Right atrium auricular region (tissue), 2 donors: Measurements from ENCODE around the gene STK16. TPM values are rescaled to one million over a fixed set of nuclear protein-coding genes. Genes with fewer than 3 reads are reported as not detected.

ENCODE experiments used
- DNase-seq: peaks from one replicate; pipeline ENCODE4 v3.0.0-alpha.2; 2019; ENCODE audit warnings: low spot score
- H3K27ac ChIP-seq, 2 donors: fragments of 200-600 bp; sonication (generic); 1 replicate in 1 of 2; 2 replicates in 1 of 2; pipeline ENCODE4 v1.5.1; 2016 to 2019
- H3K27me3 ChIP-seq, 2 donors: fragments of 200-600 bp; sonication (generic); one replicate each; pipeline versions ENCODE4 v1.5.1 to v1.6.0; 2017 to 2019
- H3K36me3 ChIP-seq: fragments of 200-600 bp; sonication (generic); one replicate; pipeline ENCODE4 v1.5.1; 2016
- H3K4me1 ChIP-seq, 2 donors: fragments of 200-600 bp; sonication (generic); one replicate each; pipeline versions ENCODE4 v1.5.1 to v1.6.0; 2017 to 2019
- H3K4me3 ChIP-seq, 2 donors: fragments of 200-600 bp; sonication (generic); 1 replicate in 1 of 2; 2 replicates in 1 of 2; pipeline ENCODE4 v1.5.1; 2017 to 2019; ENCODE audit warnings: mild to moderate bottlenecking in 1 of 2, moderate library complexity in 1 of 2
- H3K9me3 ChIP-seq, 2 donors: fragments of 200-600 bp; sonication (generic); one replicate each; pipeline ENCODE4 v1.5.1; 2019
- CTCF ChIP-seq, 2 donors: fragments of 200-600 bp; sonication (generic); IDR thresholded peaks; one replicate each; pipeline ENCODE4 v1.5.1; 2019; ENCODE audit warnings: antibody characterized with exemption in 2 of 2
- total RNA-seq, 2 donors: library from RNA; depleted of rRNA; stranded (reverse); fragments of >200 nt; gene quantifications; one replicate each; pipeline ENCODE4 v1.1.0, GENCODE V29; 2016

STK16 gene
- total RNA-seq, 2 donors from 2014 or later: 7.0 to 9.0 TPM

- Histone ChIP-seq H3K27ac (peak overlapping the region; percentile 51 to 61), H3K27me3 (no peaks in the 10 kb centered on the region), H3K4me3 (no peak overlapping the region), H3K9me3 (no peaks in the 10 kb centered on the region), H3K36me3 (no peaks in the 10 kb centered on the region), H3K4me1 (peaks cover 0 to 24% of the 10 kb centered on the region in 2 donors)
- TF ChIP-seq CTCF (IDR thresholded peaks at IDR 0.05): no peak
- DNase-seq: no peak
These were observed 45.3 kb downstream of the STK16 start for GRCh38 chr2:219290381-219291171.

- Histone ChIP-seq H3K36me3 (no peaks in the 10 kb centered on the region), H3K27ac (no peak overlapping the region), H3K4me3 (no peak overlapping the region), H3K9me3 (no peaks in the 10 kb centered on the region), H3K27me3 (no peaks in the 10 kb centered on the region), H3K4me1 (peaks cover 0 to 20% of the 10 kb centered on the region in 2 donors)
- no peak for TF ChIP-seq CTCF (IDR thresholded peaks at IDR 0.05)
- no peak for DNase-seq
These were observed 46.1 kb downstream of the STK16 start for GRCh38 chr2:219291394-219291793.

- DNase-seq: no peak
- Histone ChIP-seq H3K36me3 (no peaks in the 10 kb centered on the region), H3K27ac (no peak overlapping the region), H3K9me3 (no peaks in the 10 kb centered on the region), H3K27me3 (no peaks in the 10 kb centered on the region), H3K4me3 (no peak overlapping the region), H3K4me1 (peaks cover 0 to 15% of the 10 kb centered on the region in 2 donors)
- no peak for TF ChIP-seq CTCF (IDR thresholded peaks at IDR 0.05)
These were observed 46.7 kb downstream of the STK16 start for GRCh38 chr2:219291910-219292490.

GRCh38 chr2:219292616-219293015, 47.3 kb downstream of the STK16 start:
- no peak for TF ChIP-seq CTCF (IDR thresholded peaks at IDR 0.05)
- H3K27ac ChIP-seq: no peak overlapping the region
- no peaks in the 10 kb centered on the region for H3K27me3 ChIP-seq
- H3K9me3 ChIP-seq: no peaks in the 10 kb centered on the region
- no peaks in the 10 kb centered on the region for H3K36me3 ChIP-seq
- no peak overlapping the region for H3K4me3 ChIP-seq
- peaks cover 0 to 15% of the 10 kb centered on the region in 2 donors for H3K4me1 ChIP-seq
- no peak for DNase-seq

- TF ChIP-seq CTCF (IDR thresholded peaks at IDR 0.05): no peak
- Histone ChIP-seq H3K4me3 (no peak overlapping the region), H3K27ac (peak overlapping the region; percentile 85 to 89), H3K27me3 (no peaks in the 10 kb centered on the region), H3K4me1 (peaks cover 0 to 18% of the 10 kb centered on the region in 2 donors), H3K9me3 (no peaks in the 10 kb centered on the region), H3K36me3 (no peaks in the 10 kb centered on the region)
- DNase-seq: no peak
These were observed 48.5 kb downstream of the STK16 start for GRCh38 chr2:219293736-219294231.
